ENCODE data around the gene FASTKD3.

DNA sequence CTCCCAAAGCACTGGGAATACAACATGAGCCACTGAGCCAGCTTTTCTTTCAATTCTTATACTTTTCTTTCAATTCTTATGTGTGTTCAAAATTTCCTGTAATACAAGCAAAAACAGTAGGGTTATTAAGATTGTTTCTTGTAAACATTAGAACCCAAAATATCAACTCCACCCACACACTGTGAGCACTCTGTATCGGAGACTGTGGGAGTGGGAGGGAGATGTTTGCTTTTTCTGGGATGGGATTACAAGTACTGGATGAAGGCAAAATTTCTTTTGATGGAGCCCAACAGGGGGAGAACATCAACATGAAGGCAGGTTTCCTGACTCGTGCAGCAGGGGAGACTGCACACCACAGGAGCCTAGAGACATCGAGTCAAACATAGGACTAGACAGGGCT, 13.2 kb downstream of the FASTKD3 start:
- TF ChIP-seq POLR2A (IDR thresholded peaks at IDR 0.05; ENCODE audit: low read length) (no peak), GATA1 (IDR thresholded peaks at IDR 0.05; ENCODE audit: low read depth, low read length) (no peak)

Measured in erythroblast (primary cell).